GM21717 (cell line): Measurements from ENCODE around the gene ANK2.
"Not testable (repeated sequence)": the region's sequence is repeated elsewhere in the genome, so short reads cannot be mapped to it uniquely, and the experiment has no call there.

Experiments used
- ATAC-seq: cut with Tn5 transposase; IDR thresholded peaks from one replicate; pipeline ENCODE4 v1.9.1; 2021; ENCODE audit warnings: mild to moderate bottlenecking, moderate library complexity; ENCODE audit not compliant: unreplicated experiment

The ANK2 gene

GRCh38 chr4:113050837-113051236, 1.4 kb downstream of the ANK2 start:
- ATAC-seq = no peak

- no peak for ATAC-seq
These were observed 1.9 kb downstream of the ANK2 start for GRCh38 chr4:113051361-113051760.

- peak; percentile 87 for ATAC-seq
These were observed 3.0 kb downstream of the ANK2 start for GRCh38 chr4:113052379-113052951.

- ATAC-seq = no peak
These were observed 4.4 kb downstream of the ANK2 start for GRCh38 chr4:113053883-113054282.

GRCh38 chr4:113056318-113056717, 6.9 kb downstream of the ANK2 start:
- ATAC-seq = no peak

GRCh38 chr4:113057891-113058290, 8.4 kb downstream of the ANK2 start:
- ATAC-seq = no peak

GRCh38 chr4:113059449-113060182, 10.2 kb downstream of the ANK2 start:
- no peak for ATAC-seq

- ATAC-seq = no peak
These were observed 11.4 kb downstream of the ANK2 start for GRCh38 chr4:113060853-113061252.

GRCh38 chr4:113064244-113064643, 14.8 kb downstream of the ANK2 start:
- ATAC-seq = no peak

- ATAC-seq = no peak
These were observed 16.2 kb downstream of the ANK2 start for GRCh38 chr4:113065629-113066028.

GRCh38 chr4:113068771-113069170, 19.3 kb downstream of the ANK2 start:
- not testable (repeated sequence) for ATAC-seq

- no peak for ATAC-seq
These were observed 19.9 kb downstream of the ANK2 start for GRCh38 chr4:113069212-113069892.

- no peak for ATAC-seq
These were observed 21.3 kb downstream of the ANK2 start for GRCh38 chr4:113070755-113071154.

GRCh38 chr4:113071274-113071673, 21.8 kb downstream of the ANK2 start:
- ATAC-seq = no peak

GRCh38 chr4:113071805-113072204, 22.4 kb downstream of the ANK2 start:
- ATAC-seq = no peak

GRCh38 chr4:113073451-113074005, 24.1 kb downstream of the ANK2 start:
- no peak for ATAC-seq

- ATAC-seq = no peak
These were observed 28.1 kb downstream of the ANK2 start for GRCh38 chr4:113077575-113077974.

- no peak for ATAC-seq
These were observed 28.6 kb downstream of the ANK2 start for GRCh38 chr4:113078066-113078465.

- ATAC-seq = no peak
These were observed 30.6 kb downstream of the ANK2 start for GRCh38 chr4:113080050-113080449.

- no peak for ATAC-seq
These were observed 31.2 kb downstream of the ANK2 start for GRCh38 chr4:113080624-113081023.

GRCh38 chr4:113083346-113083745, 33.9 kb downstream of the ANK2 start:
- no peak for ATAC-seq

GRCh38 chr4:113086172-113086695, 36.8 kb downstream of the ANK2 start:
- ATAC-seq = no peak
